SK-N-MC (cell line): ENCODE data around the gene CKLF.
A peak's percentile ranks its signal among the peaks of the same experiment; 100 is the strongest.

Source experiments
- DNase-seq: peaks from one replicate; pipeline ENCODE4 v3.0.0-alpha.2; 2011; ENCODE audit warnings: low read depth, low spot score
- H3K27ac ChIP-seq: fragments of 200-600 bp; sonication (generic); 2 replicates; pipeline ENCODE4 v1.5.1; 2016; ENCODE audit warnings: mixed run types
- H3K36me3 ChIP-seq: fragments of 200-600 bp; sonication (generic); 2 replicates; pipeline ENCODE4 v1.6.1; 2017; ENCODE audit warnings: antibody characterized with exemption, low read length, mixed read lengths; ENCODE audit not compliant: insufficient read depth
- H3K4me3 ChIP-seq: fragments of 200-600 bp; sonication (generic); 2 replicates; pipeline ENCODE4 v1.5.1; 2016
- H3K9ac ChIP-seq: fragments of 200-600 bp; sonication (generic); 2 replicates; pipeline ENCODE4 v1.8.0; 2017; ENCODE audit warnings: mixed run types, mixed read lengths; ENCODE audit not compliant: insufficient read length
- H3K9me3 ChIP-seq: fragments of 200-600 bp; sonication (generic); 2 replicates; pipeline ENCODE4 v1.6.1; 2017; ENCODE audit warnings: low read depth, mild to moderate bottlenecking, antibody characterized with exemption, low read length, moderate library complexity, mixed read lengths
- EZH2 ChIP-seq: fragments of 200-600 bp; sonication (generic); IDR thresholded peaks from one replicate; pipeline ENCODE4 v1.6.1; 2017; ENCODE audit warnings: antibody characterized with exemption
- FOXP2 ChIP-seq: optimal IDR thresholded peaks from 2 replicates; pipeline ENCODE3; 2011; ENCODE audit warnings: mild to moderate bottlenecking, moderate library complexity; ENCODE audit not compliant: insufficient read depth; ENCODE audit errors: extremely low read length, control extremely low read depth
- POLR2AphosphoS5 ChIP-seq: IDR thresholded peaks from 2 replicates; pipeline ENCODE4 v1.6.1; 2012; ENCODE audit warnings: mild to moderate bottlenecking, low read depth, low read length, borderline replicate concordance

The CKLF gene

GRCh38 chr16:66547101-66547989 is 5.0 kb upstream of the CKLF start:
- H3K9me3 ChIP-seq, result no peaks in the 10 kb centered on the region
- no peak for DNase-seq
- H3K36me3 ChIP-seq, result no peaks in the 10 kb centered on the region
- H3K4me3 ChIP-seq, result no peak overlapping the region
- no peak for TF ChIP-seq POLR2AphosphoS5
- TF ChIP-seq EZH2, result no peak
- no peak for TF ChIP-seq FOXP2
- no peak overlapping the region for H3K9ac ChIP-seq
- H3K27ac ChIP-seq, result no peak overlapping the region

DNA sequence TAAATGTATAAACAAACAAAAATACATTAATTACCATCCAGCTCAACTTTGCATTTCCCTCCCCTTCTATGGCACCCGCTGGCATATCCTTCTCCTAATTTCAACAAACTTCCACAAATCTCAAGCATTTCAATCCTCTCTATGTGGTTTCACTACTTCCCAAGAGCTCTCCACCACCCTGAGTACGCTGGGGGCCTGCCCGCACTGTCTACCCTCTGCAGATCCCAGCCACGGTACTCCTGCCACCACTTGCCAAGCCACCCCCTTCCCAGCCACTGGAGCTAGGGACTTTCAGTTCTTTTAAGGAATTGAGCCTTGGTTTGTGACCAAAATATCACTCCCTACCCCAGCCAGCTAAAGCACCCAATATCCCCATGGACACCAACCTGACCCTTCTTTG is 4.3 kb upstream of the CKLF start:
- no peak for TF ChIP-seq FOXP2
- Histone ChIP-seq H3K27ac (no peak overlapping the region), H3K4me3 (no peak overlapping the region), H3K9me3 (no peaks in the 10 kb centered on the region), H3K36me3 (no peaks in the 10 kb centered on the region), H3K9ac (no peak overlapping the region)
- DNase-seq, result no peak

- Histone ChIP-seq H3K4me3 (no peak overlapping the region), H3K9ac (no peak overlapping the region), H3K27ac (no peak overlapping the region), H3K9me3 (no peaks in the 10 kb centered on the region), H3K36me3 (no peaks in the 10 kb centered on the region)
- TF ChIP-seq FOXP2, result no peak
- no peak for TF ChIP-seq EZH2
- no peak for TF ChIP-seq POLR2AphosphoS5
- no peak for DNase-seq
Observed at GRCh38 chr16:66548868-66549267, 3.5 kb upstream of the CKLF start.

DNA sequence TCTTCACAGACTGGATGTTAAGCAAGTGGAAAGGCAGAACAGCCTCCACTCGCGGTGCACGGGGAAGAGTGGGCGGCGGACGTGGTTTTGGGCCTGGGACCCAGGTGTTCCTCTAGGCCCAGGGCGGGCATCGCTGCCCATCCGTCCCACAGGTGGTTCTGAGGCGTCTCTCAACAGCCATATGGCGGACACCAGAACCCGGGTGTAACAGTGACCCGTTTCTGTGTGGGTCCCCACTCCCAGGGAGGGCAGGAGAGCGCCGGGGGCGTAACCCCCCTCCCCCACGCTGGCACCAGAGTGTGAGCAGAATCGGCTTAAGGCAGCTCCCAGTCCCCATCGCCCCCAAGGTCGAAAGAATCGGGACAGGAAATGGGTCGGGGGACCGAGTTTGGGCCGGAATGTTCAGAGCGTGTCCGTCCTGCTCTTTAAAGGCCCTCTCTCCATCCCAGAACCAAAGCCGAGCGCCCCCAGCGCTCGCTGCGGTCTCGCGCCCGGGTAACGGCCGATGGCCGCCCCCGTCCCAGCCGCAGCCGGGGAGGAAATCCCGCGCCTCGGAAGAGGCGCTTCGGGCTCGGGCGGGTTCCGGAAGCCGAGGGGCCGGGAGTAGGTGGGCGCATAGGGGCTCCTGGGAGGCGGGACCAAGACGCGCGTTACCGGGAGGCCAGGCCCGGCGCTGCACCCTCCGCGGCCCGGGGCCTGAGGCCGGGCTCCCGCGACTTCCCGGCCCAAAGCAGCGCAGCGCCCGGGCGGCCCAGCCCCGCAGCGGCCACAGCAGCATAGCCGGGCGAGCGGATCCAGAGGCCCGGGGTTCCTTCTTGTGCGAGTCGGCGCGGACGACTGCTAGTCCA is 2.9 kb upstream of the CKLF start, which contains the start of gene TK2:
Gene TK2 (minus strand): TSS at position 839 of the 848 bp plus-strand sequence. CDS start 61 bp downstream, at position 778.
- H3K36me3 ChIP-seq, result no peaks in the 10 kb centered on the region
- no peaks in the 10 kb centered on the region for H3K9me3 ChIP-seq
- H3K4me3 ChIP-seq, result no peak within 1 kb of the TSS
- TF ChIP-seq POLR2AphosphoS5 (peak; percentile 15; the same call in 1 of the 2 replicates), FOXP2 (no peak), EZH2 (no peak)
- no peak within 1 kb of the TSS for H3K27ac ChIP-seq
- H3K9ac ChIP-seq, result peak within 1 kb of the TSS; percentile 20
- DNase-seq, result no peak

- Histone ChIP-seq H3K4me3 (no peak overlapping the region), H3K9me3 (no peaks in the 10 kb centered on the region), H3K36me3 (no peaks in the 10 kb centered on the region), H3K9ac (no peak overlapping the region), H3K27ac (peak overlapping the region; percentile 70; the same call in 1 of the 2 replicates)
- no peak for DNase-seq
- TF ChIP-seq FOXP2 (no peak), EZH2 (no peak), POLR2AphosphoS5 (no peak)
Observed at GRCh38 chr16:66551348-66551759, 1.0 kb upstream of the CKLF start.

DNA sequence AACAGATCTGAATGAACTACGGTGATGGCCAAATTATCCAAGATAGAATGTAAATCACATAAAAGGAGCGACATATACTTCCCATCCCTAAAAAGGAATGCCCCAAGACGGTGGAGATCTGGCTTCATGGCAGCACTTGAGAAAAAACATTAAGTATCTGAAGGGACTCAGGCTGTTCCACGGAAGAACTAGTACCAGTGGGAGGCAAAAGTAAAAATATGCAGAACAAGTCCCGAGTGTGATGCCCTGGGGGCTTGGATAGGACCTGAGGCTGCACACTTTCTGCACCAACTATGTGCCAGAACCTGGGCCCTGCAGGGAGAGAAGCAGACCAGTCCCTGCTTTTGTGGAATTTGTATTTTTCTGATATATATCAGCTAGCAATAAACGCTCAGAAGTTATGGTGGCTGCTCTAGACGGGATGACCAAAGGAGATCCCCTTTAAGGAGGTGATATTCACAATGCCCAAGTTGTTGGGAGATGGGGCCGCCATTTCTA is 539 bp upstream of the CKLF start:
- TF ChIP-seq EZH2 (no peak), POLR2AphosphoS5 (no peak), FOXP2 (no peak)
- peak overlapping the region; percentile 79 for H3K9ac ChIP-seq
- peak overlapping the region; percentile 70; the same call in 1 of the 2 replicates for H3K27ac ChIP-seq
- no peaks in the 10 kb centered on the region for H3K36me3 ChIP-seq
- no peak for DNase-seq
- H3K9me3 ChIP-seq, result no peaks in the 10 kb centered on the region
- H3K4me3 ChIP-seq, result peak overlapping the region; percentile 77

- no peaks in the 10 kb centered on the region for H3K36me3 ChIP-seq
- H3K9ac ChIP-seq, result no peak overlapping the region
- no peaks in the 10 kb centered on the region for H3K9me3 ChIP-seq
- no peak for TF ChIP-seq EZH2
- no peak for TF ChIP-seq FOXP2
- no peak for TF ChIP-seq POLR2AphosphoS5
- H3K4me3 ChIP-seq, result peak overlapping the region; percentile 77
- no peak for DNase-seq
- no peak overlapping the region for H3K27ac ChIP-seq
Observed at GRCh38 chr16:66553223-66553622, 847 bp downstream of the CKLF start.

DNA sequence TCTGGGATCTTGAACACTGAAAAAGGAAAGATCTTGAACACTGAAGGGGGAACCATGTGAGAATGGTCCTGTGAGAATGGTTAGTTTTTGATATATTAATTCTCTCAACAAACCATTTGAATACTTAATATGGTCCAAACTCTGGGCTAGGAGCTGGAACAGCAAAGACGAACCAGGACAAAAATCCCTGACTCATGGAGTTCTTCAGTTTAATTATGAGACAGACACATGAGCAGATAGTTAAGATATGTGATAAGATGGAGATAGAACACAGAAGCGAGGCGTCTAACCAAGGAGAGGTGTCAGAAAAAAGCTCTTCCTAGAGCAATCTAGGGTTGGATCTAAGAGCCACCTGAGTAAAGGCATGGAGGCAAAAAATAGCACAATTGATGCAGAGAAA is 1.6 kb downstream of the CKLF start:
- no peak overlapping the region for H3K9ac ChIP-seq
- H3K4me3 ChIP-seq, result no peak overlapping the region; the same call in 1 of the 2 replicates
- TF ChIP-seq EZH2 (no peak), POLR2AphosphoS5 (no peak), FOXP2 (no peak)
- no peaks in the 10 kb centered on the region for H3K9me3 ChIP-seq
- no peak overlapping the region for H3K27ac ChIP-seq
- DNase-seq, result no peak
- no peaks in the 10 kb centered on the region for H3K36me3 ChIP-seq
